ENCODE data around the gene UBE2QL1.

The UBE2QL1 gene

DNA sequence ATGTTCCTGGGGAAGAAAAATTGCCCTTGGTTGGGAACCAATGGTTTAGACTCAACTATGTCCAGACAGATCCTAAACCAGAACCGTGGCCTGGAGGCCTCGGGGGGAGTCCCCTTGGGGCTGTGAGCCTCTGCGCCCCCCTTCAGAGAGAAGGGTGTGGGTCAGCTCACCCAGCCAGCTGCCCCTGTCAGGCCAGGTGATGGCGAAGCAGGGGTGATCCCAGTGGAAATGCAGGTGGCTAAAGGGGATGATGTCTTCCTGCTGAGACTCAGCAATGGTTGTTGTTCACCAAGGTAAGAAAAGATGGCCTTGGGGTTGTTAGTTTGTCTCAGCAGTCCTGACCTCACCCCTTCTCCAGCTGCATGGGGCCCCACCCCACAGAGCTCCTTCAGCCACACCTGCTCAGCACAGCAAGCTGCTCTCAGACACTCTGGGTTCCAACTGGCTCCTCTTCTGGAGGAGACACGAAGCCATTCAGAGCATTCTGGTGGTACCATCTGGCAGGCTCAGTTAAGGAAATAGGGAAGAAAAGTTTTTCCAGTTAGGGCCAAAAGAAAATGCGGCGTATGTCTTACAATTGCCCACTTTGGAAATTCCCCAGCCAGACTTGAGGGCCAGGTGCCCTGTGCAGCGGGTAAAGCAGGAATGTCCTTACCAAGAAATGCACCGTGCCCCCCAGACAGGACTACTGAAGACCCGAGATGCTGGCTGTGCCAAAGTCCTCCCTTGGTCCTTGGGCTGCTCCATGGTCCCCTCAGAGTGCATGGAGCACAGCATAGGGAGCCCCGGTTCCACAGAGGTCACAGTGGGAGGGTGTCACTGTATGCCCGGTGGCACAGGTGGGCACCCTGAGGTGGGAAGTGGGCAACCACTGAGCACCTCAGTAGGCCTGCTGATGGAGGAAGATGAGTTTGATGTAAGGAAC is 94.0 kb downstream of the UBE2QL1 start:
- no peak for DNase-seq

DNA sequence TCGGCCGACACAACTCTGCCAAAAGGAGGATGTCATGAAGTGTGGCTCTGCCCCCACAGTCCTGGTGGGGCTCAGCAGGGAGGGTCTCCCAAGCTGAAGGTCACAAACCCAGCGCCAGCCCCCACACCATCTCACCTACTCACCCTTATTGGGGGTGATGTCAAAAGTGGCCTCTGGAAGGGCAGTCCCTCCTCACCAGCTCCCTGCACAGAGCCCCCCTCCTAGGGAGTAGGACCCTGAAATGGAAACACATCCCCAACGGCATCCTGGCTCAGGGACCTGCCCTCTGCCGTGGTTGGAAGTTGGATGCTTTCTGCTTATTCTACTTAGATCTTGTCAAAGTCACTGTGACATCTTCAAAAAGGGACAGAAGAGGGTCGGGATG is 94.7 kb downstream of the UBE2QL1 start:
- DNase-seq, result no peak

DNA sequence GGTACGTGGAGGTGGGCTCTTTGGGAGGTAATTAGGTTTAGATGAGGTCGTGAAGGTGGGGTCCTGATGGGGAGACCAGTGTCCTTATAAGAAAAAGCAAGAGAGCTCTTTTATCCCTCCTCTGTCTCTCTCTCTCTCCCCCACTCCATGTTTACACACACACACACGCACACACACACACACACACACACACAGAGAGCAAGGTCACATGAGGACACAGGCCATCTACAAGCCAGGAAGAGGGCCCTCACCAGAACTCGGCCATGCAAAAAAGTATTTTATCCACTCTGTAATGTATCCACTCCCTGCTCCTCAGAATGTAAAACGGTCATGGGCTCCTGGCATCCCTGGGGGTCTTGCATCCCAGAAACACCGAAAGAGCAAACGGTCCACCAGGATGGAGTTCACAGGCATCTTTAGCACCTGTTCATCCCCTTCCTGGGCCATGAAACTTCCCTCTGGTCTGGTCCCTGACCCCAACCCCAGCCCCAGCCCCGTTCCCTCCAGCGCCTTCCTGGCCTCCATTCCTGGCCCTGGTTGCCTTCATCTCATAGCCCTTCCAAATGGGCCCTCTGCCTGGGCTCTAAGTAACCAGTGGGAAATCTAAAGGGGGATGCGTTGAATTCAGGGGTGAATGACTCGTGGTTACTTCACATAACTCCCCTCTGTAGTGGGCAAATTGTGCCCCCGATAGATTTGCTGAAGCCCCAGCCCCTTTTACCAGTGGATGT is 95.3 kb downstream of the UBE2QL1 start:
- no peak for DNase-seq
